ENCODE measurements around the gene CITED4. TPM values are rescaled to one million over a fixed set of nuclear protein-coding genes. Genes with fewer than 3 reads are reported as not detected.

Gene CITED4
- total and polyA plus RNA-seq, 3 donors from 2014 or later, result 20.1 to 124 (median 79.0) TPM

GRCh38 chr1:40868051-40868723 lies 6.0 kb upstream of the CITED4 start:
- no peak overlapping the region for H3K4me3 ChIP-seq
- intact Hi-C loops (cut with DNase I; ENCODE audit: low total_unique reads), result no loop called here
- 82 to 85% methylated on average over 4 of the region's 4 CpGs for WGBS, 2 donors
- H3K9me3 ChIP-seq, result no peaks in the 10 kb centered on the region
- H3K27me3 ChIP-seq, result no peaks in the 10 kb centered on the region
- no peak for TF ChIP-seq POLR2A (IDR thresholded peaks at IDR 0.05)
- TF ChIP-seq, protein P1, sequence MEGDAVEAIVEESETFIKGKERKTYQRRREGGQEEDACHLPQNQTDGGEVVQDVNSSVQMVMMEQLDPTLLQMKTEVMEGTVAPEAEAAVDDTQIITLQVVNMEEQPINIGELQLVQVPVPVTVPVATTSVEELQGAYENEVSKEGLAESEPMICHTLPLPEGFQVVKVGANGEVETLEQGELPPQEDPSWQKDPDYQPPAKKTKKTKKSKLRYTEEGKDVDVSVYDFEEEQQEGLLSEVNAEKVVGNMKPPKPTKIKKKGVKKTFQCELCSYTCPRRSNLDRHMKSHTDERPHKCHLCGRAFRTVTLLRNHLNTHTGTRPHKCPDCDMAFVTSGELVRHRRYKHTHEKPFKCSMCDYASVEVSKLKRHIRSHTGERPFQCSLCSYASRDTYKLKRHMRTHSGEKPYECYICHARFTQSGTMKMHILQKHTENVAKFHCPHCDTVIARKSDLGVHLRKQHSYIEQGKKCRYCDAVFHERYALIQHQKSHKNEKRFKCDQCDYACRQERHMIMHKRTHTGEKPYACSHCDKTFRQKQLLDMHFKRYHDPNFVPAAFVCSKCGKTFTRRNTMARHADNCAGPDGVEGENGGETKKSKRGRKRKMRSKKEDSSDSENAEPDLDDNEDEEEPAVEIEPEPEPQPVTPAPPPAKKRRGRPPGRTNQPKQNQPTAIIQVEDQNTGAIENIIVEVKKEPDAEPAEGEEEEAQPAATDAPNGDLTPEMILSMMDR (IDR thresholded peaks at IDR 0.05), result no peak
- no peak overlapping the region for H3K27ac ChIP-seq
- DNase-seq, result no peak
- H3K36me3 ChIP-seq (ENCODE audit: low read depth, missing control alignments), result no peaks in the 10 kb centered on the region
- H3K4me1 ChIP-seq, result peaks cover 12% of the 10 kb centered on the region

- H3K9me3 ChIP-seq, result no peaks in the 10 kb centered on the region
- intact Hi-C loops (cut with DNase I; ENCODE audit: low total_unique reads), result no loop called here
- peak overlapping the region; percentile 71 to 88 for H3K27ac ChIP-seq
- H3K27me3 ChIP-seq, result no peaks in the 10 kb centered on the region
- H3K4me3 ChIP-seq, result peak overlapping the region; percentile 63 to 74
- H3K4me1 ChIP-seq, result peaks cover 23% of the 10 kb centered on the region
- H3K36me3 ChIP-seq (ENCODE audit: low read depth, missing control alignments), result no peaks in the 10 kb centered on the region
- peak; percentile 45 for DNase-seq
- 0 to 17% methylated on average over 7 to 39 of the region's 98 CpGs for WGBS, 2 donors
- TF ChIP-seq, protein P1 (IDR thresholded peaks at IDR 0.05), result peak in 1 of 3 experiments; percentile 2
- TF ChIP-seq POLR2A (IDR thresholded peaks at IDR 0.05), result no peak
Measured at GRCh38 chr1:40861224-40862003, 749 bp downstream of the CITED4 start.

DNA sequence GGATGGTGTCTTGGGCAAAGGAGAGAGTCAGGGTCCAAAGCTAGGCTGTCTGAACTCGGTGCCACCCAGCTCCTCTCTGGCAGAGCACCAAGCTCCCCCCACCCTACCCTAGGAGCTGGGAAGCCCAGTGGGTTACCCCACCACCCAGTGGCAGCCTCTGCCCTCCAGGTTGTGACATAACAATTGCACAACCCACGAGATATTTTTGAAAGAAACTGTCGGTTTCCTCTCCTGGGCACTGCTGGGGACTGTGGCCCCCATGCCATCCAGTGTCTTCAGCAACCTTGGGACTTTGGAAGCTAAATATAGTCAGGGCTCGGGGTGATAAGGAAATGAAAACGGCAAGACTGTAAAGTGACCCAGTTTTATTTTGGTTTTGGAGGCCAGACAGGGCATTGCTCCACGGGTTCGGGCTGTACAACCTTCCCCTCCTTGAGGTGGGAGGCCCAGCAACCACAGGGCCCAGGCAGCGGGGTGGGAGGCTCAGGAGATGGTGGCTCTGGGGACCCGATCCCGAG lies 1.4 kb downstream of the CITED4 start:
- Histone ChIP-seq H3K27ac (peak overlapping the region; percentile 71 to 88), H3K9me3 (no peaks in the 10 kb centered on the region), H3K4me3 (peak overlapping the region; percentile 63 to 74), H3K27me3 (no peaks in the 10 kb centered on the region), H3K4me1 (peaks cover 20% of the 10 kb centered on the region), H3K36me3 (ENCODE audit: low read depth, missing control alignments) (no peaks in the 10 kb centered on the region)
- TF ChIP-seq POLR2A (IDR thresholded peaks at IDR 0.05), result no peak
- TF ChIP-seq, protein P1 (IDR thresholded peaks at IDR 0.05), result no peak
- 11 to 14% methylated on average over 10 of the region's 10 CpGs for WGBS, 2 donors
- intact Hi-C loops (cut with DNase I; ENCODE audit: low total_unique reads), result no loop called here
- no peak for DNase-seq

DNA sequence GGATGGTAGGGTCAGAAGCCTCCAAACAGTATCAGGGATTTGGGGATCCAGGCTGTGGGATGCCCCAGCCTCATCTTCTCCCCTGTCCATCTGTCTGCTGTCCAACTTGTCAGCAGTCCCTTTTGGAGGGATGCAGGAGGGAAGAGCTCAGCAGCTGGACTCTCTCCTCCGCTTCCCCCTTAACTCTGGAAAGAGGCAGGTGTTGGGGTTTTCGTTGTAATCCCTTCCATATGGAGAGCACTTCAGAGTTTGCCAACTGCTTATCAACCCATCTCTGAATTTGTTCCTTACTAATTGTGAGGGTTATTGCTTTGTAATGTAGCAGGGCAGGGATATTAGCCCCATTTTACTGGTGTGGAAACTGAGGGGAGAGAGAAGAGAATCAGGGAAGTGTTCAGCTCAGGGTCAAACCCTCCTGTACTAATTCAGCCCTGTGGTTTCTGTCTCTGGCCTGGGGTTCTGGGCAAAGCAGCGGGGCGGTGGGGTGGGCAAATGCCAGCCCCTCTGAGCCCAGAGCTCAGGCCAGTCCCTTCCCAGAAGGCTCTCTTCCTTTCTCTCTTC lies 3.2 kb downstream of the CITED4 start:
- Histone ChIP-seq H3K27me3 (no peaks in the 10 kb centered on the region), H3K27ac (no peak overlapping the region), H3K9me3 (no peaks in the 10 kb centered on the region), H3K4me1 (peaks cover 16% of the 10 kb centered on the region), H3K36me3 (ENCODE audit: low read depth, missing control alignments) (no peaks in the 10 kb centered on the region), H3K4me3 (no peak overlapping the region)
- no peak for TF ChIP-seq POLR2A (IDR thresholded peaks at IDR 0.05)
- TF ChIP-seq, protein P1 (IDR thresholded peaks at IDR 0.05), result no peak
- DNase-seq, result no peak
- 82 to 93% methylated on average over 4 of the region's 4 CpGs for WGBS, 2 donors
- intact Hi-C loops (cut with DNase I; ENCODE audit: low total_unique reads), result no loop called here

All from testis (tissue), 3 donors.